GM12891 (cell line): ENCODE measurements around the gene TMEM255B.

Experiments
- POLR2A ChIP-seq: IDR thresholded peaks from 2 replicates; pipeline ENCODE4 v1.6.1; 2011; ENCODE audit warnings: low read depth, low read length, control low read depth
- POLR2AphosphoS5 ChIP-seq: IDR thresholded peaks from 2 replicates; pipeline ENCODE4 v1.6.1; 2011; ENCODE audit warnings: low read depth, low read length, control low read depth
- POU2F2 ChIP-seq: IDR thresholded peaks from 2 replicates; pipeline ENCODE4 v1.6.1; 2011; ENCODE audit warnings: low read depth, mild to moderate bottlenecking, control low read depth, low read length, moderate library complexity
- SPI1 ChIP-seq: IDR thresholded peaks from 2 replicates; pipeline ENCODE4 v1.6.1; 2011; ENCODE audit warnings: low read depth, low read length, control low read depth
- TAF1 ChIP-seq: IDR thresholded peaks from 2 replicates; pipeline ENCODE4 v1.6.1; 2011; ENCODE audit warnings: low read depth, low read length, control low read depth

DNA sequence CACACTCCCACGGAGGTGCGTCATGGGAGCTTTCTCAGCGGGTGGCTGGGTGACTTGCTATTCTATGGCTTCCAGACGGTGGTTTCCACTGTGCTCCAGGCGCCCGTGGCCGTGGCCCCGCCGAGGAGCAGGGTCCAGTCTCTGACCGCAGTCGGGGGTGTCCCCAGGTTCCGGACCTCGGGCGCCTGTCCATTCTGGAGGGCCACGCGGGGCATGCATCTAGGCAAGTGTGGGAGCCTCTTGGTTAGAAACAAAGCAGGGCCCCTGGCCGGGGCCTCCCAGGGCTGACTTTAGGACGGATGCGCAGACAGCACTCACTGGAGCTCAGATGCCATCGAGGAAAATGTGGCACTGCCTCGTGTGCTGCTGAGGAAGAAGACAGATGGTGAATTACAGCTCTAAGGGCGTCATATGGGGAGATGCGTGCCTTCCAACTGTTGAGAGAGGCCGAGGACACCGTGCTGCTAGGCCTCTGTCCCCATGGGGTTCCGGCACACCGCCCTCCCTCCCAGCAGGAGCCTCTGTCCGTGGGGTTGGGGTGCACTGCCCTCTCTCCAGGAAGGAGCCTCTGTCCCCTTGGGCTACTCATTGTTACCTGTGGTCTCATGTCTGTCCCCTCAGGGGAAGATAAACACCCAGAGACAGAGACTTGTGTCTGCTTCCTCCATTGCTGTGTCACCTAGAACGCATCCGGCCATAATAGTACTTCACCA, 38.1 kb downstream of the TMEM255B start:
- TF ChIP-seq POLR2AphosphoS5, result no peak
- no peak for TF ChIP-seq POLR2A
- no peak for TF ChIP-seq SPI1
- no peak for TF ChIP-seq TAF1
- TF ChIP-seq POU2F2, result no peak
